Nephron progenitor cell (in vitro differentiated cells): Measurements from ENCODE around the gene TRABD2B.

Experiments
- DNase-seq: peaks from one replicate; pipeline ENCODE4 v3.0.0; 2021
- H3K27ac Mint-ChIP-seq: 2 replicates; pipeline ENCODE4 v1.8.0; 2021; ENCODE audit warnings: mild to moderate bottlenecking, moderate library complexity, mixed read lengths
- H3K27me3 Mint-ChIP-seq: 2 replicates; pipeline ENCODE4 v1.8.0; 2021; ENCODE audit warnings: mild to moderate bottlenecking, low read depth, mixed read lengths; ENCODE audit not compliant: poor library complexity
- H3K36me3 Mint-ChIP-seq: 2 replicates; pipeline ENCODE4 v1.8.0; 2021; ENCODE audit warnings: low read depth, mixed read lengths
- H3K4me1 Mint-ChIP-seq: 2 replicates; pipeline ENCODE4 v1.8.0; 2021; ENCODE audit warnings: mixed read lengths
- H3K4me3 Mint-ChIP-seq: 2 replicates; pipeline ENCODE4 v1.8.0; 2021; ENCODE audit warnings: mild to moderate bottlenecking, moderate library complexity, mixed read lengths
- H3K9me3 Mint-ChIP-seq: 2 replicates; pipeline ENCODE4 v1.8.0; 2021; ENCODE audit warnings: mild to moderate bottlenecking, moderate library complexity, mixed read lengths
- TF ChIP-seq, protein P1 (sequence below): fragments of 200-600 bp; sonication (generic); IDR thresholded peaks from 2 replicates; pipeline ENCODE4 v1.5.0; 2021; ENCODE audit warnings: antibody characterized with exemption

TRABD2B gene

DNA sequence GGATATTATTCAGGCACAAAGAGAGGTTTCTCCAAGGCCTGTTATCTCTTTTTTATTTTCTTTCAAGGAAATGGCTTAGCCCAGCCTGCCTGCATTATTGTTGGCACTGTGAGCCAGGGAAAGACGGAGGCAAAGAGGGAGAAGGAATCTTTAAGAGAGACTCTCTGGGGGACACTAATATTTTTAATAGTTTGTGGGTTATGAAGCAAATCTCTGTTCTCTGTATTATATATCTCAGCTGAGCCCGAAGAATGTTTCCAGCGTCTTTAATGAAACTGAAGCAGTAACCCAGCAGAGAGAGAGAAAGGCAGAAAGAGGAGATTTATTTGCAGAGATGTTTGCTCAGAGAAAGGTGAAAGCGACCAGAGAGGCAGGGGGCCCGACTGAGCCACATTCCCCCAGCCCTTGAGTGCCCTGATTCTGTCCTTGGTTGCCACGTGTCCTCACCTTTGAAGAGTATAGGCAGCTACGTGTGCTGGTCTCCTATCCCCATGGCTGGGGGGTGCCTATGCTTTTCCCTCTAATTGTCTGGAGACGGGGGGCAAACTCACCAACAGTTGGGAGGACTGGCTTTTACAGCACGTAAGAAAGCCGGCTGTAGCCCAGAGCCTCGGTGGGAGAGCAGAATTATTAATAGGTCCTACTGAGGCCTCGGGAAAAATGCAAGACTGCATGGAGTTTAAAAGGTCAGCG is 166.4 kb downstream of the TRABD2B start:
- H3K4me1 Mint-ChIP-seq, result peaks cover 56% of the 10 kb centered on the region
- peaks cover 15% of the 10 kb centered on the region for H3K36me3 Mint-ChIP-seq
- peaks cover 18% of the 10 kb centered on the region for H3K27me3 Mint-ChIP-seq
- no peak for DNase-seq
- H3K4me3 Mint-ChIP-seq, result no peak overlapping the region
- peaks cover 21% of the 10 kb centered on the region for H3K9me3 Mint-ChIP-seq
- TF ChIP-seq, protein P1, sequence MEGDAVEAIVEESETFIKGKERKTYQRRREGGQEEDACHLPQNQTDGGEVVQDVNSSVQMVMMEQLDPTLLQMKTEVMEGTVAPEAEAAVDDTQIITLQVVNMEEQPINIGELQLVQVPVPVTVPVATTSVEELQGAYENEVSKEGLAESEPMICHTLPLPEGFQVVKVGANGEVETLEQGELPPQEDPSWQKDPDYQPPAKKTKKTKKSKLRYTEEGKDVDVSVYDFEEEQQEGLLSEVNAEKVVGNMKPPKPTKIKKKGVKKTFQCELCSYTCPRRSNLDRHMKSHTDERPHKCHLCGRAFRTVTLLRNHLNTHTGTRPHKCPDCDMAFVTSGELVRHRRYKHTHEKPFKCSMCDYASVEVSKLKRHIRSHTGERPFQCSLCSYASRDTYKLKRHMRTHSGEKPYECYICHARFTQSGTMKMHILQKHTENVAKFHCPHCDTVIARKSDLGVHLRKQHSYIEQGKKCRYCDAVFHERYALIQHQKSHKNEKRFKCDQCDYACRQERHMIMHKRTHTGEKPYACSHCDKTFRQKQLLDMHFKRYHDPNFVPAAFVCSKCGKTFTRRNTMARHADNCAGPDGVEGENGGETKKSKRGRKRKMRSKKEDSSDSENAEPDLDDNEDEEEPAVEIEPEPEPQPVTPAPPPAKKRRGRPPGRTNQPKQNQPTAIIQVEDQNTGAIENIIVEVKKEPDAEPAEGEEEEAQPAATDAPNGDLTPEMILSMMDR, result no peak
- no peak overlapping the region for H3K27ac Mint-ChIP-seq

DNA sequence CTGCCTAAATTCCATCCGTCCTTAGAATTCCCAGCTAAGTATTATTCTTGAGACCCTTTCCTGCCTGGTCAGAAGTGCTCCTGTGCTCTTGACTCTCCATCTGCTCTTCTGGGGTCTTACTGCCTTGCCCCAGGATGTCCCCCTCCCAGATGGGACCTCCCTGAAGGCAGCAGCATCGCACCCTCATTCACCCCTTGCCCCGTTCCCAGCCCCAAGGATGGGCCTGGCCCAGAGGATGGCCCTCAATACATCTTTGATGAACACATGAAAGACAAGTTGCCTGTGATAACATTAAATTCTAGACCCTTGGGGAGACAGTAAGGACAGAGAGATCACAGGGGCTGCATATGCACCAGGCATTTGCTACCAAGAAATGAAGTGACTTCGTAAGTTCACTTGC is 167.2 kb downstream of the TRABD2B start:
- TF ChIP-seq, protein P1, result no peak
- Mint-ChIP-seq H3K4me3 (peak overlapping the region; percentile 19), H3K36me3 (peaks cover 7% of the 10 kb centered on the region), H3K27ac (no peak overlapping the region), H3K27me3 (peaks cover 23% of the 10 kb centered on the region), H3K9me3 (peaks cover 13% of the 10 kb centered on the region), H3K4me1 (peaks cover 63% of the 10 kb centered on the region)
- no peak for DNase-seq

DNA sequence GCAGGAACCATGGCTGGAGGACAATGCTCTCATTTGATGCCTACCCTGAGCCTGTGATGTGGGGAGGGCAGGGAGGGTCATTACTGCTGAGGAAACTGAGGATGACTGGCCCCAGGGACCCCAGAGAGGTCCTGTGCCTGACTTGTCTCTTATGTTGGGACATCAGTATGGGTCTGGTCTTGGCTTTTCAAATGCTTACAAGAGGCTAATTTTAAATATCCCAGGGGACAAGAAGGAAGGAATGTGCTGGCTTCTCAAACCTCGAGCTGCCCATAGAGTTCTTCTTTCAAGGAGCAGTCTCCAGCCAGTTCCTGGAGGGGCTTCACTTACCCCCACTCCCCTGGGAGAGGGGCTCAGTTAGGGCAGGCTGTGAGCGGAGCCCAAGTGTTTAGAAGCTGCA is 168.2 kb downstream of the TRABD2B start:
- Mint-ChIP-seq H3K27ac (no peak overlapping the region), H3K4me3 (no peak overlapping the region)

DNA sequence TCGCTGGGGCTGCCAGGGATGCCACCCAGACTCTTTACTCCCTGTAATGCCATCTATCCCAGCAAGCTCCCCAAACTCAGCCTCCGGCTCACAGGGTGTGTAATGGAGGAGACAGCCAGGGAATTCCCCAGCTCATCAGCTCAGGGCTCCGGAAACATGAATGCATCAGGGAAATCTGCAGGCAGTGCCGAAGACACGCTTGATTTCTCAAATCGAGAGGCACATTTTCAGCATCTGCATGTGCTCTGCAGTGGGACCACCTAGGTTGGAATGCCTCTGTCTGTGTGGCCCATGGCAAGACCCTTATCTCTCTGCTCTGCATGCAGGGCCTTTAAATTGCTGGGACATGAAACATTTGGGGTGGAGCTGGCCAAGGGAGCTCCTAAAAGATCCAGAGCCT is 170.1 kb downstream of the TRABD2B start:
- DNase-seq, result no peak
- H3K27me3 Mint-ChIP-seq, result peaks cover 21% of the 10 kb centered on the region
- peaks cover 90% of the 10 kb centered on the region for H3K4me1 Mint-ChIP-seq
- no peaks in the 10 kb centered on the region for H3K36me3 Mint-ChIP-seq
- H3K4me3 Mint-ChIP-seq, result no peak overlapping the region
- TF ChIP-seq, protein P1, result no peak
- peak overlapping the region; percentile 23 for H3K27ac Mint-ChIP-seq
- H3K9me3 Mint-ChIP-seq, result no peaks in the 10 kb centered on the region

More for the DNA sequence above, 168.2 kb downstream of the TRABD2B start:
- no peak for DNase-seq
- Mint-ChIP-seq H3K27me3 (peaks cover 27% of the 10 kb centered on the region), H3K36me3 (no peaks in the 10 kb centered on the region), H3K4me1 (peaks cover 74% of the 10 kb centered on the region), H3K9me3 (peaks cover 6% of the 10 kb centered on the region)
- TF ChIP-seq, protein P1, result no peak

DNA sequence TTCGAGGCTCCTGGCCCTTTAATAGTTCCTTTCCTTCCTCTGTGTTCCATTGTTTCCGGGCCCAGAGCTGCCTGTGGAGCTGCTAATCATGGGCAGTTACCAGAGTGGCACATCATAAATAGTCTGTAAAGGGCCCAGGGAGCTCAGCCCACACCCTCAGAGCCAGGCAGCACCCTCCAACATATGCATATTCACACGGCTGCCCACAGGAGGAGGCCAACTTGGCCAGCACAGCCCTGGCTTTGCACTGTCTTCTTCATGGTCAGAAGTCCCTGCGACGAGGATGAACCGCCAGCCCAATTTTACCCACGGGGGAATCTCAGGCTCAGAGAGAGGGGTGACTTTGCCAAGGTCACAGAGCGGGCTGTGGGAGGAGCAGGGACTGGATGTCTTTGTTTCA is 172.5 kb downstream of the TRABD2B start:
- TF ChIP-seq, protein P1, result no peak
- DNase-seq, result no peak
- peaks cover 89% of the 10 kb centered on the region for H3K4me1 Mint-ChIP-seq
- peaks cover 19% of the 10 kb centered on the region for H3K27me3 Mint-ChIP-seq
- no peaks in the 10 kb centered on the region for H3K36me3 Mint-ChIP-seq
- no peak overlapping the region for H3K27ac Mint-ChIP-seq
- no peaks in the 10 kb centered on the region for H3K9me3 Mint-ChIP-seq
- no peak overlapping the region for H3K4me3 Mint-ChIP-seq

DNA sequence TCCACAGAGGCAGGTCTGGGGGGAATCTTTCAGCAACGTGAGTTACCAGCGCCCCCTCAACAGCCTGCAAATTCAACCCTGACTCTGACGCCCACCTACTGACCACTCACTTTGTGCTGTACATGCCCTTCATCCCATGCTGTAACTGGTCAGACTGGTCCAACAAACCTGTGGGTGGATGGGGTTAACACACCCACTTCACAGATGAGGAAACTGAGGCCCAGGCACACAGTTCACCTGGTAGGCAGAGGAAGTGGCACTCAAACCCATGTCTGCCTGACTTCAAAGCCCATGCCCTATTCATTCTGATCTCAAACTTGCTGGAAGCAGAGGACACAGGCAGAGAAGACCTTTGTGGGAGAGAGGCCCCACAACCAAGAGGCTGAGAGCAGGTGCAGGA is 172.9 kb downstream of the TRABD2B start:
- no peak overlapping the region for H3K4me3 Mint-ChIP-seq
- TF ChIP-seq, protein P1, result no peak
- H3K27ac Mint-ChIP-seq, result no peak overlapping the region
- no peaks in the 10 kb centered on the region for H3K9me3 Mint-ChIP-seq
- DNase-seq, result no peak
- H3K27me3 Mint-ChIP-seq, result peaks cover 19% of the 10 kb centered on the region
- peaks cover 89% of the 10 kb centered on the region for H3K4me1 Mint-ChIP-seq
- H3K36me3 Mint-ChIP-seq, result no peaks in the 10 kb centered on the region
